COLO668 (cell line): Measurements from ENCODE around the gene EFNA5.
A peak's percentile ranks its signal among the peaks of the same experiment; 100 is the strongest.

Source experiments
- DNase-seq: peaks from one replicate; lab custom pipeline; 2025; ENCODE audit not compliant: unreplicated experiment; lab: John Stamatoyannopoulos, UW

EFNA5 gene

DNA sequence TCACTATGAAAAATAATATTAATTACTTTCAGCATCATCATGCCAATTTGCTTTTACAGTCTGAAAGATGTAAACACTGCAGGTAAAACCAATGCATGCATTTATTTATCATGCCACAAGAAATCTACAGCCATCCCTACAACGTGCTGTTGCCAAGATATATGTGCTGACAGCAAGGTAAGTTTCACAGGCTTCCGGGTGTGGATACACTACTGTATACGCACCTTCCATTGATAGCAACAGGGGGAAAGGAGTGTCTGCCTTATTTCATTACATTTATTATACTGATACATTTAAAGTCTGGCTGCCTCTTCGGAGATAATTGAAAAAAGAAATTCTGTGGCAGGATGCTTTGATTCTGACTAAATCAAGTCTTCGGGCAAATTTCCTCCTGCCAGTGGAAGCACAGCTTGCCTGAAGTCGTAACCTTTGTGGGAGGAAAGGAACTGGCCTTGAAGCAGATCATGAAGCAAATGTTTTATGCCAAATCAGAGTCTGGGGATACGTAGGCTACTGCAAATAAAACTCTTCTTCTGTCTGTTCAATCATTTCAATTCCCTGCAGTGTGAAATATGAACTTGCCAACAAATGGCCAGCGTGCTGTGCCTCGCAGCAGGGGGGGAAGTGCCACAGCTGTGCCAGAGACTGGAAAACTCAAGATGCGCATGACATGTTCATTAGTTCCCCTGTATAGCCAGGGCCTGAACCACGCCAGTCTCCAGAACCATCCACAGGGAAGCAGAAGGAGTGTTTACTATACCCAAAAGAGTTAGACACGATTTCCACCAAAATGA is 268.1 kb downstream of the EFNA5 start:
- no peak for DNase-seq

DNA sequence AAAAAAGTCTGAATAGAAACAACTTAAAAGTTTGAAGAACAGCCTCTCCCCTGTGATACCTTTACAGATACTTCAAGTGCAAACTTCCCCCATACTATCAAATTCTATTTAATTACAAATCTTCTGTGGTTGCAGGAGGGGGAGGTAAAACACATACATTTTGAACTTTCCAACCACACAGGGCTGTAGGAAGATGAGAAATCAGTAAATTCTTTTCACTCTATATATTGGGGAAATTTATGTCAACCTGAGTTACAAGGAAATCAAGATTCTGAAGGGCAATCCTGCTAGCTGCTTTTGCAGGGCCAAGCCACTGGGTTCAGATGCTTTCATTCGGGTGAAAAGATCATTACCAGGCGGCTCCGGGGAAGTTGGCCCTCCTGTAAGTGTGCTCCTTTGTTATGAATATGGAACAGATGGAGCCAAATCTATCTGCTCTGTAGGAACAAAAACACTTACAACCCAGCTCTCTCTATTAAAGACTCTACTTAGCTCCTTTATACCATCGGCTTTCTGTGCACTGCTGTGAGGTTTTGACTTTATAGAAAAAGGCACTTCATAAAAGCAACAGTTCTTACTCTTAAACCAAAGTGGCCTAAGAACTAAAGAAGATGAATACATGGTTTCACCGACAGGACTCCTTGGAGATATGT is 269.1 kb downstream of the EFNA5 start:
- no peak for DNase-seq

DNA sequence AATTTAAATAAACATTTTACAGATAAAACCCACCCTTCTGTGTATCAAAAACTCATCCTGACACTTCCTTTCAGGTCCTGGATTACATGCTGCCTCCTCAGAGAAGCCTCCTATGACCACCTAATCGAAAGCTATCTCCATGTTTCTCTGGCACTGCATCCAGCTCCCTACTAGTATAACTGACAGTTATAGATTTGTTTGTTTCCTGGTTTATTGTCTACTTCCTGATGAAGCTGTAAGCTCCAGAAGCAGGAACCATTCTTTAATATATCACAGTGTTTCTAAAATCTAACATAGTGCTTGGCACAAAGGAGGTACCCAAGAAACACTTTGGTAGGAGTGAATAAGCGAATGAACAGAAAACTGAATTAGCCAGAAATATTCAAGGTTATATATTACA is 270.4 kb downstream of the EFNA5 start:
- DNase-seq, result no peak

GRCh38 chr5:107398703-107399102 is 272.0 kb downstream of the EFNA5 start:
- DNase-seq, result no peak

GRCh38 chr5:107396351-107396690 is 274.4 kb downstream of the EFNA5 start:
- no peak for DNase-seq

GRCh38 chr5:107395632-107396350 is 274.9 kb downstream of the EFNA5 start:
- no peak for DNase-seq

GRCh38 chr5:107393851-107394250 is 276.9 kb downstream of the EFNA5 start:
- DNase-seq, result no peak

GRCh38 chr5:107391787-107392186 is 278.9 kb downstream of the EFNA5 start:
- no peak for DNase-seq

DNA sequence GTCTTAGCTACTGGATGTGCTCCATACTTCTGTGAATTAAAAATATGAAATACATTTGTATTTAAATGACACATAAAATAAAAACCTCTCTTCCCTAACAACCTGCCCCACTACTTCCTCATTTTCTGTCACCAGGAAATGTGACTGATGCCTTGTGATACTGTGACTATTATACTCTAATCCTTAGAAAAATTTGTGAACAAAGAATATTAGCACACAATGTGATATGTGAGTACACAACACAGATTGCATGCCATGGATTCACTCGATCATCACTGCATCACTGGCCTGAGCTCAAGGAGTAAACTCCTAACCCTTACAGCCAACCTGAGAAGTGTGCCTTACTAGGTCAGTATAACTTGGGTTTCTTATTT is 281.0 kb downstream of the EFNA5 start:
- DNase-seq, result no peak

DNA sequence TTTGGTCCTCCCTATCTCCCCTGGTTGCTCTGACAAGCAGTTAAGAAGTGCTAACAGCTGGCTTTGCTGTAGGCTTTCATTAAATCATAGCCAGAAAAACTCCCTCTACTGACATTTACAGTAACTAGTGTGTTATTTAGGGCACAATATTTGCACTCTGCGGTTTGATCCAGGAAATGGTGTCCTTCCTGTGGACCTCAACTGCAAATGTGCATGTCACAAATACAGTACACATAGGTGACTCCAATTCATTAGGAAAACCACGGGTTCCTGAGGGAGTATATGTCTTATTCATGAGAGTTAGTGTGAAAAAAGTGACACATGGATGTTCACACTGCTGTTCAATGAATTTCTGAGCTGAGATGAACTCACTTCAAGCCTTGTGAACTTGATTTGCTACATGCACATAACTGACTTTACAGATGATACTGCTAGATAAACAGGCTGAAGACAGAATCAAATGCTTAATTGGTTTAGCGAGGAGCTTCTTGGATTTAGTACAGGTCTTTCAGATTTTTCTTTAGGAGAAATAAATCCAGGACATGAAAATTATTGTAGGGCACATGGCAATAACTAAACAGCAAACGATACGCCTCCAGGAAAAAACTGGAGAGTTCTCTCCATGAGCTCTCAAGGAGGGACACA is 281.5 kb downstream of the EFNA5 start:
- DNase-seq, result peak; percentile 25

DNA sequence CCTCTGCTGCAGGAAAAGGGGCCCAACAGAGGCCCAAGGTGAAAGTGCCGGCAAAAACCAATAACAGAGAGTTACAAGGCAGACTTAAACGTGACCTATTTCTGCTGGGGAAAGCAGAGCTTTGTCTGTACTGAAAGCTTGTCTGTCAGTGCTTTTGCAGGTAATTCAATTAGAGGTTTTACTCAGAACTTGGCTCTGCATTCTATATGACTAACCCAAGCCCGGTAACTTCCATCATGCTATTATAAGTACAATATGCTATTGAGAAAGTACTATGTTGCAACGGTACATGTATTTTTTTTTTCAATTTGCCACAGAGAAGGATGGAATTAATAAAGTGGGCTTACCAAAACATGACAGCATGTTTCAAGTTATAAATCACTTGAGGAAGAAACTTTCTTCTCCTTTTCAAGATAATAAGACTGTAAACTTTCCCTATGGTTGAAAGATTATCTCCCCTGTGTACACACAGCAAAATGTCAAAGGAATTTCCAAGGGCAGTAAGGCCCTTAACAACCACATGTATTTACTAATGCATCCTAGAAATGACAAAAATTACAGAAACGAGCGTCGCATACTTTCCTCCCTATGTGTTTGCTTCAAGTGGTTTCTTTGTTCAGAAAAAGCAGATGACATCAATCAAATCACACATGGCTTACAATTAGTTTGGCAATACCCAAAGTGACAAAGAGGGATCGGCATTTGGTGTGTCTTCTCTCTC is 282.4 kb downstream of the EFNA5 start:
- DNase-seq, result no peak

GRCh38 chr5:107387526-107388140 is 283.1 kb downstream of the EFNA5 start:
- DNase-seq, result no peak

DNA sequence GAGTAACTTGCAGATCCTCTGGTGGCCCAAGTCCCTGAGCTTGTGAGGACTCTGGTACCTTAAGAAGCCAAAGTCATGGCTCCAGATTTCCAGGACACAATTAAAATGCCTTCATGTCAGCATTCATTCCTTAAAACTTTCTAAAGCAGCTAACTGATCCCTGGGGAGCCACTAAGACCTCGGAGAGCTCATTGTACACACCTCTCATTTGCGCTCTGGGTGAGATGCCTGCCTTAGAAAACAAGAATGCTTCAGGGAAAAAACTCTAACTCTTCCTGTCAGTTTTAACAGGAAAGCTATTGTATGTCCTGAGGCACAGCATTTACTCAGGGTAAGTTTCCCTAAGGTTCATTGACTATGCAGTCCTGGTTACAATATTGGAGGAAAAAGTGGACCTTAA is 285.0 kb downstream of the EFNA5 start:
- DNase-seq, result no peak

DNA sequence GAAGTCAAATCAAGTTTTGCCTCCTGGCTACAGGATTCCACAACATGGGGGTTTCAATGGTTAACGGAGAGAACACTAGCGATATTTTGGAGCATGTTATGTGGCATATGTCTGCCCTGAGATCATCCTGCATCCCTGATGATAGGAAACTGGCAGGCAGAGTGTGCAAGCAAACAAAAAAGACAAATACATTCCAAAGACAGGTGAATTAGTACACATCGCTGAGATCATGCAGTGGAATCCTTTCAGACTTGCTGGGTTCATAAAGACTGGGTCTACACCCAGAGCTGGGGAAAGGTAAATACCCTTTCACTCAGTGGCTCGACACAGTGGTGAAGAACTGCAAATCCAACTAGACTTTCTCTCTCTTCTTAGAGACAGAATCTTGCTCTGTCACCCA is 286.5 kb downstream of the EFNA5 start:
- DNase-seq, result no peak

DNA sequence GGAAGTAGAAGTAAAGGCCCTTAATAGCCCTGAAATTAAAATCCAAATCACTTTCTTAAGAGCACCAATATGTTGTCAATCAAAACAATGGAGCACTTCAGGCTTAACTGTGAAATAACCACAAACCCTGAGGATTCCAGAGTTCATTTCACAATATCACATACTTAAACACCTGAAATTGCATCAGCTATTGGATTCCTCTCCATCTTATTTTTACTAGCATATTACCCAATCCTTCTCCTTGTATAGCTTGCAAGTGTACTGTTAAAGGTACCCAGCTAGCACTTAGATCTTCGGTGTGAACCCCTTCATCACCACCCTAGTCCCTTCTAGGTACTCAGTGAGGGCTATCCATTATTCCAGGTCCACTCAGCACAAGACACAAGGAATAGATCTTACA is 287.3 kb downstream of the EFNA5 start:
- DNase-seq, result no peak

GRCh38 chr5:107381189-107381856 is 289.4 kb downstream of the EFNA5 start:
- peak; percentile 67 for DNase-seq

GRCh38 chr5:107380654-107381053 is 290.1 kb downstream of the EFNA5 start:
- DNase-seq, result peak; percentile 68

GRCh38 chr5:107378218-107378899 is 292.4 kb downstream of the EFNA5 start:
- peak; percentile 4 for DNase-seq

DNA sequence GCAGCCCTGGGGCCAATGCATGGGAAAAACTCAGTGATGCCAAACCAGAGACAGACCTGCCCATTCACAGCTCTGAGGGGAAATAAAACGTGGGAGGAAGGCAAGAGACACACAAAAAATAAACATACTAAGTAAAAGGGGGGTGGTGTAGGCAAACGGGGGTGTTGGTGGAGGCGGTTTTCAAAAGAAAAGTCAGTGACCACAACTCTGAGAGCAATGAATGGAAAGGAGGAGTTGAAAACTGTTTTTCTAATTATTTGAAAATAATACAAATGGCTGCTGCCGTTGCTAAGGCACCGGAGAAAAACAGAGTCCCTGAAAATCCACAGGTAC is 293.5 kb downstream of the EFNA5 start:
- DNase-seq, result no peak
